SK-N-SH (cell line): Measurements from ENCODE around the gene SIRPD. TPM values are rescaled to one million over a fixed set of nuclear protein-coding genes. Genes with fewer than 3 reads are reported as not detected.

Experiments
- CTCF ChIA-PET: fragments of 300-600, 350-600 bp; formaldehyde crosslinking; extraction: SDS; loops from one replicate; lab custom pipeline; 2021; lab: Yijun Ruan, JAX
- POLR2A ChIA-PET: fragments of 350-600 bp; sonication (Branson Sonifier 250); formaldehyde crosslinking; extraction: SDS; loops from one replicate; lab custom pipeline; 2020; ENCODE audit warnings: antibody characterized with exemption, inconsistent platforms; lab: Yijun Ruan, JAX
- DNase-seq: peaks from one replicate; pipeline ENCODE4 v3.0.0; 2012
- H2AFZ ChIP-seq: fragments of 200-600 bp; sonication (generic); 2 replicates; pipeline ENCODE4 v1.8.1; 2016; ENCODE audit warnings: antibody characterized with exemption, mild to moderate bottlenecking, low read depth
- H3F3A ChIP-seq: fragments of 200-600 bp; sonication (generic); replicated peaks from 2 replicates; pipeline ENCODE3; 2016; ENCODE audit warnings: antibody characterized with exemption, mild to moderate bottlenecking; ENCODE audit not compliant: insufficient read depth
- H3K27ac ChIP-seq, 2 experiments: fragments of 200-500 bp in 1 of 2; fragments of 200-600 bp in 1 of 2; sonication (Bioruptor generic) in 1 of 2; sonication (generic), shearing (Covaris generic) in 1 of 2; 2 replicates each; pipeline versions ENCODE4 v1.5.1 to v1.6.1; 2014 to 2016; ENCODE audit warnings: low read depth in 2 of 2, inconsistent platforms in 1 of 2, low read length in 1 of 2, mild to moderate bottlenecking in 1 of 2, mixed read lengths in 1 of 2
- H3K27me3 ChIP-seq: fragments of 200-600 bp; sonication (generic), shearing (Covaris generic); 2 replicates; pipeline ENCODE4 v1.6.1; 2016; ENCODE audit warnings: mixed run types; ENCODE audit not compliant: insufficient read depth
- H3K36me3 ChIP-seq, 2 experiments: fragments of 200-500 bp in 1 of 2; fragments of 200-600 bp in 1 of 2; sonication (Bioruptor generic) in 1 of 2; sonication (generic) in 1 of 2; replicated peaks in 1 of 2; 2 replicates each; pipeline versions ENCODE3 to v1.5.1; 2014 to 2016; ENCODE audit warnings: low read length in 1 of 2, mild to moderate bottlenecking in 1 of 2; ENCODE audit not compliant: insufficient read depth in 2 of 2, control insufficient read depth in 1 of 2
- H3K4me1 ChIP-seq, 2 experiments: fragments of 200-500 bp in 1 of 2; fragments of 200-600 bp in 1 of 2; sonication (Bioruptor generic) in 1 of 2; sonication (generic), shearing (Covaris generic) in 1 of 2; 2 replicates each; pipeline versions ENCODE4 v1.5.1 to v1.6.1; 2014 to 2016; ENCODE audit warnings: low read depth in 1 of 2, low read length in 1 of 2, mixed run types in 1 of 2; ENCODE audit not compliant: insufficient read depth in 2 of 2, control insufficient read depth in 1 of 2
- H3K4me2 ChIP-seq: fragments of 200-600 bp; sonication (generic), shearing (Covaris generic); 2 replicates; pipeline ENCODE4 v1.6.1; 2017; ENCODE audit warnings: mixed run types
- H3K4me3 ChIP-seq, 2 experiments: fragments of 200-500 bp in 1 of 2; fragments of 200-600 bp in 1 of 2; sonication (Bioruptor generic) in 1 of 2; sonication (generic), shearing (Covaris generic) in 1 of 2; 2 replicates each; pipeline versions ENCODE4 v1.5.1 to v1.8.1; 2014 to 2016; ENCODE audit warnings: low read depth in 2 of 2, inconsistent platforms in 1 of 2, low read length in 1 of 2, mild to moderate bottlenecking in 1 of 2, mixed read lengths in 1 of 2, moderate library complexity in 1 of 2
- H3K79me2 ChIP-seq: fragments of 200-600 bp; sonication (generic); 2 replicates; pipeline ENCODE4 v1.8.1; 2017; ENCODE audit warnings: mild to moderate bottlenecking; ENCODE audit not compliant: insufficient read depth
- H3K9ac ChIP-seq: fragments of 200-600 bp; sonication (generic); 2 replicates; pipeline ENCODE4 v1.6.1; 2017; ENCODE audit warnings: mixed run types
- H3K9me2 ChIP-seq: fragments of 200-600 bp; sonication (generic); 2 replicates; pipeline ENCODE4 v1.6.1; 2017; ENCODE audit warnings: mixed run types
- H3K9me3 ChIP-seq: fragments of 200-600 bp; sonication (generic); 2 replicates; pipeline ENCODE4 v1.6.1; 2017; ENCODE audit warnings: mixed run types, mild to moderate bottlenecking, moderate library complexity
- H4K20me1 ChIP-seq: fragments of 200-600 bp; sonication (generic); 2 replicates; pipeline ENCODE4 v1.6.1; 2017; ENCODE audit warnings: mild to moderate bottlenecking, mixed run types; ENCODE audit not compliant: insufficient read depth
- CHD2 ChIP-seq: fragments of 150-350 bp; IDR thresholded peaks from 2 replicates; pipeline ENCODE4 v1.6.1; 2018; ENCODE audit warnings: low read length; ENCODE audit not compliant: partially characterized antibody
- ELF1 ChIP-seq: IDR thresholded peaks from 2 replicates; pipeline ENCODE4 v1.4.0; 2012
- FOXJ3 ChIP-seq: sonication (generic); formaldehyde crosslinking; IDR thresholded peaks from 2 replicates; pipeline ENCODE4 v1.5.1; 2020; ENCODE audit warnings: mild to moderate bottlenecking, missing genetic modification reagents
- FOXM1 ChIP-seq: IDR thresholded peaks from 2 replicates; pipeline ENCODE4 v1.4.0; 2012; ENCODE audit warnings: low read depth, mild to moderate bottlenecking
- GABPA ChIP-seq: IDR thresholded peaks from 2 replicates; pipeline ENCODE4 v1.4.0; 2012; ENCODE audit warnings: low read depth, mild to moderate bottlenecking
- GATA2 ChIP-seq: sonication (generic); formaldehyde crosslinking; IDR thresholded peaks from 2 replicates; pipeline ENCODE4 v1.5.0; 2020; ENCODE audit warnings: mild to moderate bottlenecking, missing genetic modification reagents
- MAX ChIP-seq: IDR thresholded peaks from 2 replicates; pipeline ENCODE4 v1.4.0; 2012; ENCODE audit warnings: low read depth
- MEF2A ChIP-seq: IDR thresholded peaks from 2 replicates; pipeline ENCODE4 v1.4.0; 2012; ENCODE audit warnings: low read depth, borderline replicate concordance
- NRF1 ChIP-seq: IDR thresholded peaks from 2 replicates; pipeline ENCODE4 v1.6.1; 2012; ENCODE audit warnings: low read depth, mild to moderate bottlenecking, low read length
- REST ChIP-seq: IDR thresholded peaks from 2 replicates; pipeline ENCODE4 v1.6.1; 2012; ENCODE audit warnings: mild to moderate bottlenecking, low read depth, low read length, moderate library complexity
- SMC3 ChIP-seq: IDR thresholded peaks from 2 replicates; pipeline ENCODE4 v1.6.1; 2012; ENCODE audit warnings: low read depth, low read length, improper control_type of control experiment
- TAF1 ChIP-seq: IDR thresholded peaks from 2 replicates; pipeline ENCODE4 v1.6.1; 2012; ENCODE audit warnings: low read depth, mild to moderate bottlenecking, low read length, moderate library complexity, borderline replicate concordance
- TCF12 ChIP-seq: IDR thresholded peaks from 2 replicates; pipeline ENCODE4 v1.4.0; 2012
- WGBS: methylation state at CpG from one replicate; pipeline ENCODE4 v1.1.6; 2017; ENCODE audit warnings: low lambda C conversion rate; 5-methylcytosine and 5-hydroxymethylcytosine counted together
- polyA plus RNA-seq, 3 experiments: library from polyadenylated mRNA; depleted of rRNA; stranded (reverse); fragments of >200 nt; gene quantifications; 2 replicates each; pipeline ENCODE4 v1.2.3, GENCODE V29; 2012
- TF ChIP-seq, protein P1 (sequence below): fragments of 150-350 bp; IDR thresholded peaks from 2 replicates; pipeline ENCODE4 v1.6.1; 2017; ENCODE audit warnings: antibody characterized with exemption, low read length, low read depth, borderline replicate concordance
- TF ChIP-seq, protein P2 (sequence below): IDR thresholded peaks from 2 replicates; pipeline ENCODE4; 2012

The SIRPD gene
- polyA plus RNA-seq, 1 of the 3 experiments (the other 2 are of a cell fraction), result not detected

DNA sequence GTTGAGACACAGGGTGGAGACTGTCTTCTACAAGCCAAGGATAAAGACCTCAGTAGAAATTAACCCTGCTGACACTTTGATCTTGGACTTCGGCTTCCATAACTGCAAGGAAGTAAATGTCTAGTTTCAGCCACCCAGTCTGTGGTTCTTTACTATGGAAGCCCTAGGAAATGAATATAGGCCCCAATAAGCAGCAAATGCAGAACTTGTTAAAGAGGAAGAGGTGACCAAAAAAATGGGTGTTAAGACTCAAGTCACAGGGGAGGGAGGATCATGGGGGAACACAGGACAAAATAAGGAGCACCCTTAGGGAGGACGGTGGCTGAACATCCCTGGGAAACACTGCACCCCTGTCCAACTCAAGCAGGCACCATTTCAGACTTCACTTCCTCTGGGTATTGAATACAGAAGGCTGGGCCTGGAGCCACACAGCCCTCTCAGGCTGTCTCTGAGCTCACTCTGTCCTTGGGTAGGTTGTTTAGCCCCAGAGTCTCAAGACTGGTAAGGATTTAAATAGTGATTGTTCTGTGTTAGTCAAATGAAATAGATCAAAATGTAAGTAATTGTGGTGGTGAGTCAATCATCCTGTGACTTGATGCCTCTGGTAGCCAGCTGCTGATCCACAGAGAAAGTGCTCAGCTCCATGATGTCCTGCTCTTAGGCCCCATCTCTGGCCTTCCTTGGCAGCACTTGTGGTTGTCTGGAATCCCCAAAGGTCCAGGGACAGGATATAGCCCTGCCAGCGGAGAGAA lies 30.5 kb upstream of the SIRPD start (continued):
- TF ChIP-seq GATA2 (CRISPR knock-in tag) (no peak), FOXJ3 (no peak), MAX (no peak), MEF2A (no peak), ELF1 (no peak), SMC3 (no peak)
- TF ChIP-seq, protein P1, sequence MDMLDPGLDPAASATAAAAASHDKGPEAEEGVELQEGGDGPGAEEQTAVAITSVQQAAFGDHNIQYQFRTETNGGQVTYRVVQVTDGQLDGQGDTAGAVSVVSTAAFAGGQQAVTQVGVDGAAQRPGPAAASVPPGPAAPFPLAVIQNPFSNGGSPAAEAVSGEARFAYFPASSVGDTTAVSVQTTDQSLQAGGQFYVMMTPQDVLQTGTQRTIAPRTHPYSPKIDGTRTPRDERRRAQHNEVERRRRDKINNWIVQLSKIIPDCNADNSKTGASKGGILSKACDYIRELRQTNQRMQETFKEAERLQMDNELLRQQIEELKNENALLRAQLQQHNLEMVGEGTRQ, result no peak
- TF ChIP-seq, protein P2, sequence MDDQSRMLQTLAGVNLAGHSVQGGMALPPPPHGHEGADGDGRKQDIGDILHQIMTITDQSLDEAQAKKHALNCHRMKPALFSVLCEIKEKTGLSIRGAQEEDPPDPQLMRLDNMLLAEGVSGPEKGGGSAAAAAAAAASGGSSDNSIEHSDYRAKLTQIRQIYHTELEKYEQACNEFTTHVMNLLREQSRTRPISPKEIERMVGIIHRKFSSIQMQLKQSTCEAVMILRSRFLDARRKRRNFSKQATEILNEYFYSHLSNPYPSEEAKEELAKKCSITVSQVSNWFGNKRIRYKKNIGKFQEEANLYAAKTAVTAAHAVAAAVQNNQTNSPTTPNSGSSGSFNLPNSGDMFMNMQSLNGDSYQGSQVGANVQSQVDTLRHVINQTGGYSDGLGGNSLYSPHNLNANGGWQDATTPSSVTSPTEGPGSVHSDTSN, result no peak

DNA sequence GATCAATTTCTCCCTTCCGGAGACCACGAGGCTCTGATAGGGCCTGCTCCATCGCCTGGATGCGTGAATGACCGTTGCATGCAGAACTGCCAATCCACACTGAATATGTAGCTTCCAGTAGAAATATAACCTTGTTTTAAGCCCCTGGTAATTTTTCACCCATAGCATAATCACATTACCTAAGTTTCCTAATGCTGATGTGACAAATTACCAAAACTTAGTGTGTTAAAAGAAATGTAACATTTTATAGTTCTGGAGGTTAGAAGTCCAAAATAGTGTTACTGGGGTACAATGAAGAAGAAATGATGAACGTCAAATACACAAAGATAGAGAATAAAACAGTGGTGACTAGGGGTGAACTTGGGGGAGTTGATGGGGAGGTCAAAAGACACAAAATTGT lies 22.0 kb upstream of the SIRPD start:
- no peak for TF ChIP-seq FOXM1
- Histone ChIP-seq H2AFZ (no peak overlapping the region), H3K9ac (no peak overlapping the region), H4K20me1 (no peaks in the 10 kb centered on the region), H3K4me1 (no peaks in the 10 kb centered on the region), H3F3A (no peaks in the 10 kb centered on the region), H3K4me2 (no peak overlapping the region), H3K9me3 (no peaks in the 10 kb centered on the region), H3K4me3 (no peak overlapping the region), H3K36me3 (no peaks in the 10 kb centered on the region), H3K27ac (no peak overlapping the region), H3K79me2 (no peaks in the 10 kb centered on the region), H3K9me2 (no peaks in the 10 kb centered on the region), H3K27me3 (no peaks in the 10 kb centered on the region; the same call in 1 of the 2 replicates)
- ChIA-PET POLR2A (no interaction called here), CTCF (no interaction called here)
- DNase-seq, result no peak
- 72% methylated on average over 6 of the region's 6 CpGs for WGBS

- Histone ChIP-seq H3K36me3 (no peaks in the 10 kb centered on the region), H3K9me2 (no peaks in the 10 kb centered on the region), H2AFZ (no peak overlapping the region), H3K4me1 (no peaks in the 10 kb centered on the region), H3K4me2 (no peak overlapping the region), H3K27me3 (no peaks in the 10 kb centered on the region; the same call in 1 of the 2 replicates), H4K20me1 (no peaks in the 10 kb centered on the region), H3K9ac (no peak overlapping the region), H3K9me3 (no peaks in the 10 kb centered on the region), H3K79me2 (no peaks in the 10 kb centered on the region), H3K27ac (no peak overlapping the region), H3F3A (no peaks in the 10 kb centered on the region), H3K4me3 (no peak overlapping the region)
- TF ChIP-seq MAX (no peak), REST (no peak), NRF1 (no peak), TCF12 (no peak), CHD2 (no peak), GABPA (no peak), TAF1 (no peak)
- TF ChIP-seq, protein P1, result no peak
- DNase-seq, result no peak
- WGBS, result no CpG with 5 or more reads among the region's 4 CpGs
- CTCF ChIA-PET, result interaction anchor here (1.3 kb wide), 1 partner anchor 11 kb away, joined by 3 read pairs; no protein-coding TSS in a partner anchor
- POLR2A ChIA-PET, result no interaction called here
Measured at GRCh38 chr20:1577906-1578305, 20.4 kb upstream of the SIRPD start.
